ENCODE measurements around the gene FOXK1.

FOXK1 gene

GRCh38 chr7:4764402-4765007 is 82.4 kb downstream of the FOXK1 start:
- CTCF ChIA-PET: interaction anchor here (0.6 kb wide), 1 partner anchor 9 kb away, joined by 3 read pairs; no protein-coding TSS in a partner anchor
- POLR2A ChIA-PET: no interaction called here
- TF ChIP-seq ARNT (IDR thresholded peaks at IDR 0.05): no peak
- TF ChIP-seq HDGF (IDR thresholded peaks at IDR 0.05; ENCODE audit: borderline replicate concordance): no peak
- no peak for DNase-seq (ENCODE audit: extremely low spot score)

GRCh38 chr7:4765776-4766490 is 83.8 kb downstream of the FOXK1 start:
- ChIA-PET CTCF (no interaction called here), POLR2A (no interaction called here)
- no peak for TF ChIP-seq CTBP1 (IDR thresholded peaks at IDR 0.05; ENCODE audit: borderline replicate concordance)
- no peak for TF ChIP-seq FOXM1 (IDR thresholded peaks at IDR 0.05; ENCODE audit: borderline replicate concordance)
- TF ChIP-seq HDGF (IDR thresholded peaks at IDR 0.05; ENCODE audit: borderline replicate concordance): no peak
- DNase-seq (ENCODE audit: extremely low spot score): no peak

GRCh38 chr7:4766666-4767519 is 84.8 kb downstream of the FOXK1 start:
- no peak for DNase-seq (ENCODE audit: extremely low spot score)
- TF ChIP-seq HDGF (IDR thresholded peaks at IDR 0.05; ENCODE audit: borderline replicate concordance): no peak
- TF ChIP-seq TARDBP (IDR thresholded peaks at IDR 0.05): no peak
- no peak for TF ChIP-seq LEF1 (IDR thresholded peaks at IDR 0.05; ENCODE audit: borderline replicate concordance)
- TF ChIP-seq L3MBTL2 (conservative IDR thresholded peaks at IDR 0.05): no peak
- TF ChIP-seq ELF4 (IDR thresholded peaks at IDR 0.05): no peak
- no peak for TF ChIP-seq NFRKB (IDR thresholded peaks at IDR 0.05)
- no peak for TF ChIP-seq FOXA1 (IDR thresholded peaks at IDR 0.05)
- TF ChIP-seq ZNF384 (IDR thresholded peaks at IDR 0.05): no peak
- POLR2A ChIA-PET: no interaction called here
- CTCF ChIA-PET: no interaction called here

- CTCF ChIA-PET: no interaction called here
- POLR2A ChIA-PET: no interaction called here
- no peak for DNase-seq (ENCODE audit: extremely low spot score)
- TF ChIP-seq LEF1 (IDR thresholded peaks at IDR 0.05; ENCODE audit: borderline replicate concordance) (no peak), ZNF384 (IDR thresholded peaks at IDR 0.05) (no peak), CTBP1 (IDR thresholded peaks at IDR 0.05; ENCODE audit: borderline replicate concordance) (no peak), ELF4 (IDR thresholded peaks at IDR 0.05) (no peak), NFRKB (IDR thresholded peaks at IDR 0.05) (no peak), TARDBP (IDR thresholded peaks at IDR 0.05) (no peak), FOXM1 (IDR thresholded peaks at IDR 0.05; ENCODE audit: borderline replicate concordance) (no peak), SP1 (IDR thresholded peaks at IDR 0.05) (no peak), PKNOX1 (IDR thresholded peaks at IDR 0.05) (no peak)
Measured at GRCh38 chr7:4768597-4769569, 86.8 kb downstream of the FOXK1 start.

GRCh38 chr7:4769761-4770160 is 87.7 kb downstream of the FOXK1 start:
- TF ChIP-seq CTBP1 (IDR thresholded peaks at IDR 0.05; ENCODE audit: borderline replicate concordance) (no peak), SUZ12 (IDR thresholded peaks at IDR 0.05) (no peak), ARNT (IDR thresholded peaks at IDR 0.05) (no peak), HDGF (IDR thresholded peaks at IDR 0.05; ENCODE audit: borderline replicate concordance) (no peak), SP1 (IDR thresholded peaks at IDR 0.05) (no peak), FOXK2 (IDR thresholded peaks at IDR 0.05) (no peak), NFRKB (IDR thresholded peaks at IDR 0.05) (no peak), FOXM1 (IDR thresholded peaks at IDR 0.05; ENCODE audit: borderline replicate concordance) (no peak), BHLHE40 (IDR thresholded peaks at IDR 0.05; ENCODE audit: borderline replicate concordance) (no peak), LEF1 (IDR thresholded peaks at IDR 0.05; ENCODE audit: borderline replicate concordance) (no peak), TARDBP (IDR thresholded peaks at IDR 0.05) (no peak), PKNOX1 (IDR thresholded peaks at IDR 0.05) (no peak), ELF4 (IDR thresholded peaks at IDR 0.05) (no peak), L3MBTL2 (conservative IDR thresholded peaks at IDR 0.05) (no peak), ZNF384 (IDR thresholded peaks at IDR 0.05) (no peak), FOXA1 (IDR thresholded peaks at IDR 0.05) (no peak)
- CTCF ChIA-PET: no interaction called here
- POLR2A ChIA-PET: no interaction called here
- no peak for DNase-seq (ENCODE audit: extremely low spot score)

GRCh38 chr7:4770886-4771285 is 88.8 kb downstream of the FOXK1 start:
- no peak for TF ChIP-seq BHLHE40 (IDR thresholded peaks at IDR 0.05; ENCODE audit: borderline replicate concordance)
- TF ChIP-seq FOXK2 (IDR thresholded peaks at IDR 0.05): no peak
- TF ChIP-seq L3MBTL2 (conservative IDR thresholded peaks at IDR 0.05): no peak
- no peak for TF ChIP-seq ELF4 (IDR thresholded peaks at IDR 0.05)
- no peak for TF ChIP-seq SP1 (IDR thresholded peaks at IDR 0.05)
- TF ChIP-seq NFRKB (IDR thresholded peaks at IDR 0.05): no peak
- no peak for DNase-seq (ENCODE audit: extremely low spot score)
- ChIA-PET POLR2A (no interaction called here), CTCF (no interaction called here)

Data from HEK293T (cell line).